Lung (tissue), 12 donors: ENCODE data around the gene MCM10. TPM values are rescaled to one million over a fixed set of nuclear protein-coding genes. Genes with fewer than 3 reads are reported as not detected.
A peak's percentile ranks its signal among the peaks of the same experiment; 100 is the strongest.

Source experiments
- ATAC-seq: fragments of 200-7000 bp; cut with Tn5 transposase; one replicate; pipeline ENCODE4 v1.9.1; 2020; ENCODE audit warnings: moderate number of reproducible peaks; ENCODE audit not compliant: insufficient read depth, low FRiP score
- DNase-seq, 3 donors: peaks; one replicate each; pipeline ENCODE4 v3.0.0-alpha.2; 2013 to 2017
- H3K27ac ChIP-seq, 2 donors: one replicate each; pipeline ENCODE4 v1.5.1; 2013; ENCODE audit warnings: mild to moderate bottlenecking in 2 of 2, moderate library complexity in 2 of 2, control low read depth in 1 of 2, inconsistent platforms in 1 of 2, low read depth in 1 of 2, low read length in 1 of 2
- H3K27me3 ChIP-seq, 3 donors: one replicate each; pipeline ENCODE4 v1.5.1; 2013; ENCODE audit warnings: low read length in 2 of 3; ENCODE audit not compliant: control insufficient read depth in 3 of 3, insufficient read depth in 3 of 3
- H3K36me3 ChIP-seq, 4 donors: one replicate each; pipeline ENCODE4 v1.5.1; 2013; ENCODE audit warnings: low read length in 4 of 4, mild to moderate bottlenecking in 1 of 4, moderate library complexity in 1 of 4; ENCODE audit not compliant: control insufficient read depth in 4 of 4, insufficient read depth in 4 of 4
- H3K4me1 ChIP-seq, 5 donors: one replicate each; pipeline ENCODE4 v1.5.1; 2013; ENCODE audit warnings: low read length in 5 of 5, mild to moderate bottlenecking in 2 of 5, moderate library complexity in 1 of 5; ENCODE audit not compliant: control insufficient read depth in 5 of 5, insufficient read depth in 5 of 5
- H3K4me3 ChIP-seq: one replicate; pipeline ENCODE4 v1.5.1; 2013; ENCODE audit warnings: mild to moderate bottlenecking, control low read depth, moderate library complexity
- H3K9ac ChIP-seq, 2 donors: one replicate each; pipeline ENCODE4 v1.5.1; 2013; ENCODE audit warnings: low read length in 2 of 2, control low read depth in 1 of 2; ENCODE audit not compliant: insufficient read depth in 1 of 2
- H3K9me3 ChIP-seq, 4 donors: one replicate each; pipeline ENCODE4 v1.5.1; 2013; ENCODE audit warnings: low read length in 3 of 4, mild to moderate bottlenecking in 1 of 4, moderate library complexity in 1 of 4; ENCODE audit not compliant: control insufficient read depth in 4 of 4, insufficient read depth in 3 of 4
- WGBS, 2 donors: extraction: QIAGEN DNeasy Blood & Tissue Kit; methylation state at CpG; one replicate each; pipeline ENCODE4 v1.1.7; 2013; 5-methylcytosine and 5-hydroxymethylcytosine counted together
- polyA plus RNA-seq, 2 donors: library from polyadenylated mRNA; stranded (reverse); fragments of 200-250 nt; gene quantifications; one replicate each; pipeline ENCODE4 v1.2.1, GENCODE V29; 2013
- total RNA-seq, 2 donors: library from RNA; depleted of rRNA in 1 of 2; stranded (reverse); fragments of >200 nt in 1 of 2; gene quantifications; one replicate each; pipeline ENCODE4 v1.2.1, GENCODE V29; 2014 to 2021
- TF ChIP-seq, protein P1 (sequence below): IDR thresholded peaks from 2 replicates; pipeline ENCODE4 v1.5.1; 2012; ENCODE audit warnings: mild to moderate bottlenecking; ENCODE audit errors: control extremely low read depth, extremely low read depth
- donor health status: control.
- donor health status: control.
- donor health status: Bipolar disorder and iron deficiency.
- donor health status: healthy.
- donor health status: DM: yes; HTN: yes; CAD: no.

MCM10 gene
- total and polyA plus RNA-seq, 4 donors = 0.54 to 1.8 (median 1.0) TPM

DNA sequence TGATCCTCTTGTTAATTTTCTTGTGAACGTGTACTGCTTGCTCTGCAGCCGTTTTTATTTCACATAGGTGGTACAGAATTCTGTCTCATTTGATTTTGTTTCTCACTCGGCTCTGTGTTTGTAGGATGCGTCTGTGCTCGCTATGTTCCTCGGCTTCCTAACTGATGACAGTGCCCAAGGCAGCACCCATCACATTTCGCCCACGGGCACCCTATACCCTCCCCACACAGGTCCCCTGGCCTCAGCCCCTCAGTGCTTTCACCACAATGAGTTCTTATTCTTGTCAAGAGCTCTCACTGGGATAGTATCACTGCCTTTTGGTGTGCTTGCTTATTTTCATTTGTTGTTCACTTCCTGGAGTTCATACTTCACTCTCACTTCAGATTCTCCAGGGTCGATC lies 44.7 kb downstream of the MCM10 start:
- Histone ChIP-seq H3K4me3 (no peak overlapping the region), H3K27ac (no peak overlapping the region), H3K9me3 (peaks cover 0 to 3% (median 0%) of the 10 kb centered on the region in 4 donors), H3K9ac (peak overlapping the region in 1 of 2 donors; percentile 5), H3K4me1 (peaks cover 0 to 6% (median 0%) of the 10 kb centered on the region in 5 donors), H3K36me3 (peaks cover 0 to 18% (median 3%) of the 10 kb centered on the region in 4 donors), H3K27me3 (no peaks in the 10 kb centered on the region)
- TF ChIP-seq, protein P1, sequence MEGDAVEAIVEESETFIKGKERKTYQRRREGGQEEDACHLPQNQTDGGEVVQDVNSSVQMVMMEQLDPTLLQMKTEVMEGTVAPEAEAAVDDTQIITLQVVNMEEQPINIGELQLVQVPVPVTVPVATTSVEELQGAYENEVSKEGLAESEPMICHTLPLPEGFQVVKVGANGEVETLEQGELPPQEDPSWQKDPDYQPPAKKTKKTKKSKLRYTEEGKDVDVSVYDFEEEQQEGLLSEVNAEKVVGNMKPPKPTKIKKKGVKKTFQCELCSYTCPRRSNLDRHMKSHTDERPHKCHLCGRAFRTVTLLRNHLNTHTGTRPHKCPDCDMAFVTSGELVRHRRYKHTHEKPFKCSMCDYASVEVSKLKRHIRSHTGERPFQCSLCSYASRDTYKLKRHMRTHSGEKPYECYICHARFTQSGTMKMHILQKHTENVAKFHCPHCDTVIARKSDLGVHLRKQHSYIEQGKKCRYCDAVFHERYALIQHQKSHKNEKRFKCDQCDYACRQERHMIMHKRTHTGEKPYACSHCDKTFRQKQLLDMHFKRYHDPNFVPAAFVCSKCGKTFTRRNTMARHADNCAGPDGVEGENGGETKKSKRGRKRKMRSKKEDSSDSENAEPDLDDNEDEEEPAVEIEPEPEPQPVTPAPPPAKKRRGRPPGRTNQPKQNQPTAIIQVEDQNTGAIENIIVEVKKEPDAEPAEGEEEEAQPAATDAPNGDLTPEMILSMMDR = no peak
- 86 to 90% methylated on average over 9 of the region's 9 CpGs for WGBS, 2 donors
- DNase-seq (no peak), ATAC-seq (no peak)

DNA sequence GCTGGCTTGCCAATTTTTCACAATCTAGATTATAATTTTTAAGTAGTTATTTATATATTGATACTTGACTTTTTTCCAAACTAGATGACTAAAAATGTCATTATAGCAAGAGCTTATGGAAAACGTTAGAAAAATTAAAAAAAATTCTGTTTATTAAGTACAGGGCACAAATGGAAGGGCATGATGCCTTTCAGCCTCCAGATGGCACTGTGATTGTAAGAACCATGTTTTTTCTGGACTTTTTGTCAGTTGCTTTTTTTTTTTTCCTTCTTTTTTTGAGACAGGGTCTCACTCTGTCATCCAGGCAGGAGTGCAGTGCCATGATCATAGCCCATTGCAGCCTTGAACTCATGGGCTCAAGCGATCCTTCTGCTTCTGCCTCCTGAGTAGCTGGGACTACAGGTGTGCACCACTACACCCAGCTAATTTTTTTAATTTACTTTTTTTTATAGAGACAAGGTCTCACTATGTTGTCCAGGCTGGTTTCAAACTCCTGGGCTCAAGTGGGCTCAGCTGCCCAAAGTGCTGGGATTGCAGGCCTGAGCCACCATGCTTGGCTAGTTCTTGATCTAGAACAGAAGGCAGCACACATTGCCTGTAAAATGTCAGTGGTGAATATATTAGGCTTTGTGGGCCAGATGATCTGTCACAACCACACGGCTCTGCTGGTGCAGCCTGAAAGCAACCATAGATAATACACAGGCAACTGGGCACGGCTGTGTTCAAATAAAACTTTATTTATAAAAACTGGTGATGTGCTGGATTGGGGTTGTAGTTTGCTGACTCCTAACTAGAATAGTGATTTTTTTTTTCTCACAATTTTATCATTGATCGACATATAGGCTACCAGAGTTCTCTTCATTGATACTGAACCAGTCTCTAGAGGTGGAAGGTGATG lies 45.4 kb downstream of the MCM10 start:
- DNase-seq = peak; percentile 35 to 87 (median 68)
- no peak for ATAC-seq
- no peak overlapping the region for H3K4me3 ChIP-seq
- peaks cover 0 to 3% (median 0%) of the 10 kb centered on the region in 4 donors for H3K9me3 ChIP-seq
- TF ChIP-seq, protein P1 = no peak
- H3K9ac ChIP-seq = no peak overlapping the region
- peaks cover 0 to 12% (median 2%) of the 10 kb centered on the region in 4 donors for H3K36me3 ChIP-seq
- H3K4me1 ChIP-seq = peaks cover 0 to 6% (median 0%) of the 10 kb centered on the region in 5 donors
- WGBS, 2 donors = 61 to 63% methylated on average over 5 of the region's 5 CpGs
- H3K27ac ChIP-seq = no peak overlapping the region
- no peaks in the 10 kb centered on the region for H3K27me3 ChIP-seq

DNA sequence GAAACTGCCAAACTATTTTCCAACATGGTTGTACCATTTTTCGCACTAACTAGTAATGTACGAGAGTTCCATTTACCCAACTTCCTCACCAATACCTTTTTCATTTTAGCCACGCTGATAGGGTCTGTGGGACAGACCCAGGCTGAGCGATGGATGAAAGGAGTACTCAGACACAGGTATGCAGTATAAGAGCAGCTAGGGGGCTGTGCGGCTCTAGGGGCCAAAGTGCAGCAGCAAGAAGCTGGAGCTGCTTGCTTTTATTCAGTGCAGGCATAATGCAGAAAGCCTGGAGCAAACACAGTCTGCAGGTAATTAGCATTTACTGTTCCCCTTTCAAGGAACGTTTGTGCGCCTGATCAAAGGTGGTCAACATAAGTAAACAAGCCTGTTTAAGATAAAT lies 51.8 kb downstream of the MCM10 start:
- no peak for ATAC-seq
- H3K9me3 ChIP-seq = no peaks in the 10 kb centered on the region
- H3K27ac ChIP-seq = no peak overlapping the region
- no peak overlapping the region for H3K4me3 ChIP-seq
- H3K27me3 ChIP-seq = no peaks in the 10 kb centered on the region
- DNase-seq = no peak
- no peaks in the 10 kb centered on the region for H3K4me1 ChIP-seq
- no peaks in the 10 kb centered on the region for H3K36me3 ChIP-seq
- H3K9ac ChIP-seq = no peak overlapping the region
- TF ChIP-seq, protein P1 = no peak
- 83 to 96% methylated on average over 7 of the region's 7 CpGs for WGBS, 2 donors
